Measurements from ENCODE around the gene ZDHHC20. TPM values are rescaled to one million over a fixed set of nuclear protein-coding genes. Genes with fewer than 3 reads are reported as not detected.

The ZDHHC20 gene
- total RNA-seq, 1 donor from 2014 or later: 110 TPM

DNA sequence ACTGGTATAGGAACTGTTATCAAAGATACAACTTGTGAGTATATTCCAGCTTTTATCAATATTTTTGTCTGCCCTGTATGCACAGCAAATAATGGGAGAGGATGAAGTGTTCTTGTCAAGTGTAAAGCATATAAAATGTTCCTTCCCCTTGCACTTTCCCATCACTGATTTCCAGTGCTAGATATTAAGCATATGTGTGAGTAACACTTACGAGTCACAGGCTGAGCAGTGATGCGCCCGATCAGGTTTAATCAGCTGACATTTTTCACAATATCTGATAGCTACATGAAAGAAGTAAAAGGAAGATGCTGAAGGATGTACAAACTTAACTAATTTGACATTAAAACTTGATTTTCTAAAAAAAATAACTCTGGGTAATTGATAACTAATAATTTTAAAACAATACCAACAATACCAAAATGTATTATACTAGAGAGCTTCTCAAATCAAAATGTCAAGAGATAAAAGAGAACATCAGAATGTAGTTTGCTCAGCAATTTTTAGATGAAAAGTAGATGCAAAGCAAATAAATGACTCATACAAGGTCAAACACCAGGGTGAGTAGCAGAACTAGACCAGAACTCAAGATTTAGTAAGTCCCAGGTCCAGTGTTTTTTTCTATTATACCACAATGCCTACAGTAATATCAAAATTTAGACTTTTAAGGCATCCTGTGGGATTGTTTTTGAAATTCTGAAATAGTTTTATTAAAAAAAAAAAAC is 56.4 kb downstream of the ZDHHC20 start:
- H3K4me3 Mint-ChIP-seq (ENCODE audit: low read depth): no peak overlapping the region
- H3K9me3 Mint-ChIP-seq (ENCODE audit: low read depth): peaks cover 4% of the 10 kb centered on the region
- peaks cover 3% of the 10 kb centered on the region for H3K4me1 Mint-ChIP-seq (ENCODE audit: low read depth)
- H3K36me3 Mint-ChIP-seq (ENCODE audit: insufficient read depth): peaks cover 48% of the 10 kb centered on the region
- no peaks in the 10 kb centered on the region for H3K27me3 Mint-ChIP-seq
- peak overlapping the region; percentile 43 for H3K27ac Mint-ChIP-seq
- TF ChIP-seq, protein P1, sequence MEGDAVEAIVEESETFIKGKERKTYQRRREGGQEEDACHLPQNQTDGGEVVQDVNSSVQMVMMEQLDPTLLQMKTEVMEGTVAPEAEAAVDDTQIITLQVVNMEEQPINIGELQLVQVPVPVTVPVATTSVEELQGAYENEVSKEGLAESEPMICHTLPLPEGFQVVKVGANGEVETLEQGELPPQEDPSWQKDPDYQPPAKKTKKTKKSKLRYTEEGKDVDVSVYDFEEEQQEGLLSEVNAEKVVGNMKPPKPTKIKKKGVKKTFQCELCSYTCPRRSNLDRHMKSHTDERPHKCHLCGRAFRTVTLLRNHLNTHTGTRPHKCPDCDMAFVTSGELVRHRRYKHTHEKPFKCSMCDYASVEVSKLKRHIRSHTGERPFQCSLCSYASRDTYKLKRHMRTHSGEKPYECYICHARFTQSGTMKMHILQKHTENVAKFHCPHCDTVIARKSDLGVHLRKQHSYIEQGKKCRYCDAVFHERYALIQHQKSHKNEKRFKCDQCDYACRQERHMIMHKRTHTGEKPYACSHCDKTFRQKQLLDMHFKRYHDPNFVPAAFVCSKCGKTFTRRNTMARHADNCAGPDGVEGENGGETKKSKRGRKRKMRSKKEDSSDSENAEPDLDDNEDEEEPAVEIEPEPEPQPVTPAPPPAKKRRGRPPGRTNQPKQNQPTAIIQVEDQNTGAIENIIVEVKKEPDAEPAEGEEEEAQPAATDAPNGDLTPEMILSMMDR (IDR thresholded peaks at IDR 0.05; ENCODE audit: unreplicated experiment): no peak
- DNase-seq (ENCODE audit: low spot score, unreplicated experiment): no peak

DNA sequence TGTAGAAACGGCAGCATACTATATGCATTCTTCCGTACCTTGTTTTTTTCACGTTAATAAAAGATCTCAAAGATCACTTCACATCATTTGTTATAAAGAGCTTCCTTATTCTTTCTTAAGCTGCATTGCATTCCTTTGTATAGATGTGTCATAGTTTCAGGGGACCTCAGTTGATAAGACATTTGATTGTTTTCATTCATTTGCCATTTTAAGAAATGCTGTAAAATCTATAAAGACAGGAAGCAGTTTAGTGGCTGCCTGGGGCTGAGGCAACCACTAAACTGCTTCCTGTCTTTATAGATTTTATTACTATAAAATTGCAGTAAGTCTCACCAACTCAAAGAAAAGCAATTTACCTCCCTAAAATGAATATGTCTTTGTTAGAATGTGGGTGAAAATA is 59.4 kb downstream of the ZDHHC20 start:
- Mint-ChIP-seq H3K9me3 (ENCODE audit: low read depth) (no peaks in the 10 kb centered on the region), H3K27ac (no peak overlapping the region), H3K27me3 (no peaks in the 10 kb centered on the region), H3K4me1 (ENCODE audit: low read depth) (peaks cover 3% of the 10 kb centered on the region), H3K4me3 (ENCODE audit: low read depth) (no peak overlapping the region), H3K36me3 (ENCODE audit: insufficient read depth) (peaks cover 33% of the 10 kb centered on the region)
- TF ChIP-seq, protein P1 (IDR thresholded peaks at IDR 0.05; ENCODE audit: unreplicated experiment): no peak
- DNase-seq (ENCODE audit: low spot score, unreplicated experiment): no peak

DNA sequence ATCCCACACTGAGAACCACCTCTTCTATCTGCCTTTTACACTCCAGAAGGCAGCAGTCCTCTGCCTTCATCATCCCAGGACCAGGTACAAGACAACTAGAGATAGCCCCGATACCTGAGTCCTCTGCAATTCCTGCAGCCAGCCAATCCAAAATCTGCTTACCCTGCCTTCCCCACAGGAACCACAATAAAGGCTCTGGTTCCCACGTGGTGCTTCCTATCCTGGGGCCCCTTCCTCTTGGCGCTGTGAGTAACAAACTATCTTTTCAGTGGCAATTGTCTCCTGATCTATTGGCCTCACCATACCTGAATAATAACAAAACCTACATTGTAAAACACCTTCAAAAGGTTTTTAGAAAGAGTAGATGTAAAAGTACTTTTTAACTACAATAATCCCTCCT is 63.1 kb downstream of the ZDHHC20 start:
- H3K27me3 Mint-ChIP-seq: no peaks in the 10 kb centered on the region
- TF ChIP-seq, protein P1 (IDR thresholded peaks at IDR 0.05; ENCODE audit: unreplicated experiment): no peak
- no peaks in the 10 kb centered on the region for H3K9me3 Mint-ChIP-seq (ENCODE audit: low read depth)
- no peak for DNase-seq (ENCODE audit: low spot score, unreplicated experiment)
- H3K36me3 Mint-ChIP-seq (ENCODE audit: insufficient read depth): peaks cover 24% of the 10 kb centered on the region
- no peak overlapping the region for H3K4me3 Mint-ChIP-seq (ENCODE audit: low read depth)
- H3K27ac Mint-ChIP-seq: peak overlapping the region; percentile 40
- peaks cover 1% of the 10 kb centered on the region for H3K4me1 Mint-ChIP-seq (ENCODE audit: low read depth)

DNA sequence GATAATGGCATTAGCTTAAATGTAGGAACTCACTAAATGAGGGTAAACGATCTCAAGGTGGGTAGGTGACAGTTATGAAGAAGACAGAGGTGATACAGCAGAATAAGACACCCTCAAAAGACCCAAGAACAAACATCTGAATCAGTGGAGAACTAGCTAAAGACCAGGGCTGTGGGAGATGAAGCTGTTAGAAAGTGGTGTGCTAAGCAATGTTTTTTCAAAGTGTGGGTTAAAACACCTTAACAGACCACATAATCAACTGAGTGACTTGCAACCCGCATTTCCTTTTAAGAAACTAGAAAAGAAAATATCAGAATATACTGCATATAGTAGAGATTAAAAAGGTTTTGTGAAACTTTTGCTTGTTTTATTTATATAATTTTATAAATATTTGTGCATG is 70.0 kb downstream of the ZDHHC20 start:
- Mint-ChIP-seq H3K27ac (peak overlapping the region; percentile 58), H3K9me3 (ENCODE audit: low read depth) (peaks cover 9% of the 10 kb centered on the region), H3K27me3 (no peaks in the 10 kb centered on the region), H3K36me3 (ENCODE audit: insufficient read depth) (peaks cover 38% of the 10 kb centered on the region), H3K4me3 (ENCODE audit: low read depth) (no peak overlapping the region), H3K4me1 (ENCODE audit: low read depth) (no peaks in the 10 kb centered on the region)
- TF ChIP-seq, protein P1 (IDR thresholded peaks at IDR 0.05; ENCODE audit: unreplicated experiment): no peak
- no peak for DNase-seq (ENCODE audit: low spot score, unreplicated experiment)

DNA sequence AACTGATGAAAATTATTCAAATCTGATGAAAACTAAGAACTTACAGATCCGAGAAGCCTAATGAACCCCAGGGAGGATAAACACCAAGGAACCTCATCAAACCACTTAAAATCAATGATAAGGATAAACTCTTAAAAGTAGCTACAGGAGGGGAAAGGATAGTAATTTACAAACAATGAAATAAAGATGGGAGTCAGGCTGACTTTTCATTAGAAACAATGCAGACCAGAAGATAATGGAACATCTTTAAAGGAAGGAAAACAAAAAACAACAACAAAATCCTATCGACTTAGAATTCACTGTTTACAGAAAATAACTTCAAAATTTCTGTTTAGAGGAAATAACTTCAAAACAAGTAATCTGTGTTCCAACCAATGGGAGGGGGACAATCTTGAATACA is 73.4 kb downstream of the ZDHHC20 start:
- peaks cover 48% of the 10 kb centered on the region for H3K36me3 Mint-ChIP-seq (ENCODE audit: insufficient read depth)
- TF ChIP-seq, protein P1 (IDR thresholded peaks at IDR 0.05; ENCODE audit: unreplicated experiment): no peak
- no peak for DNase-seq (ENCODE audit: low spot score, unreplicated experiment)
- peaks cover 9% of the 10 kb centered on the region for H3K9me3 Mint-ChIP-seq (ENCODE audit: low read depth)
- no peak overlapping the region for H3K4me3 Mint-ChIP-seq (ENCODE audit: low read depth)
- no peak overlapping the region for H3K27ac Mint-ChIP-seq
- no peaks in the 10 kb centered on the region for H3K27me3 Mint-ChIP-seq
- no peaks in the 10 kb centered on the region for H3K4me1 Mint-ChIP-seq (ENCODE audit: low read depth)

Measured in progenitor cell of endocrine pancreas (in vitro differentiated cells).